HG03521 (cell line): ENCODE data around the gene RSPO4.

Experiments
- ATAC-seq: cut with Tn5 transposase; IDR thresholded peaks from one replicate; pipeline ENCODE4 v1.9.1; 2021; ENCODE audit warnings: mild to moderate bottlenecking, moderate library complexity; ENCODE audit not compliant: unreplicated experiment

The RSPO4 gene

GRCh38 chr20:910870-911770 lies 91.0 kb downstream of the RSPO4 start:
- ATAC-seq, result no peak

GRCh38 chr20:910132-910869 lies 91.8 kb downstream of the RSPO4 start:
- ATAC-seq, result no peak

- ATAC-seq, result no peak
Measured at GRCh38 chr20:909641-910040, 92.5 kb downstream of the RSPO4 start.
